PC-3 (cell line): ENCODE data around the gene TTC39B. TPM values are rescaled to one million over a fixed set of nuclear protein-coding genes. Genes with fewer than 3 reads are reported as not detected.

Source experiments
- ATAC-seq: fragments of 200-7000 bp; cut with Tn5 transposase; 2 replicates; pipeline ENCODE4 v1.9.1; 2020; ENCODE audit warnings: mild to moderate bottlenecking, moderate library complexity
- BruUV-seq: library from RNA; stranded (reverse); fragments of 400-500 nt; replicated peaks from 2 replicates; lab custom pipeline; 2021; lab: Mats Ljungman, UMichigan
- CTCF ChIA-PET: fragments of 300-600 bp; sonication (Branson Sonifier 250); formaldehyde crosslinking; loops from one replicate; lab custom pipeline; 2022; ENCODE audit warnings: antibody characterized with exemption; lab: Charles Lee
- POLR2A ChIA-PET: fragments of 300-600 bp; sonication (Branson Sonifier 250); formaldehyde crosslinking; loops from one replicate; lab custom pipeline; 2022; ENCODE audit warnings: antibody characterized with exemption; ENCODE audit not compliant: unreplicated experiment; lab: Charles Lee
- DNase-seq: peaks from one replicate; pipeline ENCODE4 v3.0.0-alpha.2; 2015
- H2AFZ ChIP-seq: fragments of 300-600 bp; sonication (generic); 2 replicates; pipeline ENCODE4 v1.6.0; 2016; ENCODE audit warnings: antibody characterized with exemption, low read length
- H3F3A ChIP-seq: fragments of 300-600 bp; sonication (generic); one replicate; pipeline ENCODE4 v1.6.0; 2017; ENCODE audit warnings: antibody characterized with exemption, low read length, control low read depth, mild to moderate bottlenecking; ENCODE audit not compliant: unreplicated experiment
- H3K27ac ChIP-seq: fragments of 300-600 bp; sonication (generic); 2 replicates; pipeline ENCODE4 v1.5.1; 2016; ENCODE audit warnings: mild to moderate bottlenecking, low read length
- H3K27me3 ChIP-seq: fragments of 300-600 bp; sonication (generic); 2 replicates; pipeline ENCODE4 v1.6.1; 2016; ENCODE audit warnings: low read length, mixed read lengths
- H3K36me3 ChIP-seq: fragments of 300-600 bp; sonication (generic); 2 replicates; pipeline ENCODE4 v1.6.1; 2016; ENCODE audit warnings: low read depth, mixed run types, low read length, mixed read lengths
- H3K4me1 ChIP-seq: fragments of 300-600 bp; sonication (generic); 2 replicates; pipeline ENCODE4 v1.5.1; 2016; ENCODE audit warnings: low read length; ENCODE audit not compliant: insufficient read depth
- H3K4me2 ChIP-seq: fragments of 300-600 bp; sonication (generic); 2 replicates; pipeline ENCODE4 v1.6.0; 2016; ENCODE audit warnings: low read length
- H3K4me3 ChIP-seq: fragments of 300-600 bp; sonication (generic); 2 replicates; pipeline ENCODE4 v1.5.1; 2016; ENCODE audit warnings: mild to moderate bottlenecking, low read length, mixed read lengths
- H3K79me2 ChIP-seq: fragments of 300-600 bp; sonication (generic); 2 replicates; pipeline ENCODE4 v1.6.1; 2017; ENCODE audit warnings: low read length, mixed read lengths
- H3K9ac ChIP-seq: fragments of 300-600 bp; sonication (generic); 2 replicates; pipeline ENCODE4 v1.6.0; 2016; ENCODE audit warnings: mild to moderate bottlenecking, low read length
- H3K9me2 ChIP-seq: fragments of 300-600 bp; sonication (generic); replicated peaks from 2 replicates; pipeline ENCODE4 v1.6.1; 2016; ENCODE audit warnings: mixed run types, low read length, mixed read lengths
- H3K9me3 ChIP-seq: fragments of 300-600 bp; sonication (generic); 2 replicates; pipeline ENCODE4 v1.6.1; 2016; ENCODE audit warnings: low read length, mixed read lengths
- H4K20me1 ChIP-seq: fragments of 300-600 bp; sonication (generic); 2 replicates; pipeline ENCODE4 v1.6.1; 2016; ENCODE audit warnings: low read length, mixed read lengths
- EZH2 ChIP-seq: fragments of 300-600 bp; sonication (generic); IDR thresholded peaks from one replicate; pipeline ENCODE4 v1.6.1; 2017; ENCODE audit warnings: antibody characterized with exemption, mild to moderate bottlenecking, low read length; ENCODE audit not compliant: unreplicated experiment
- EZH2phosphoT487 ChIP-seq: fragments of 300-600 bp; sonication (generic); IDR thresholded peaks from 2 replicates; pipeline ENCODE4 v1.6.1; 2018; ENCODE audit warnings: mild to moderate bottlenecking, antibody characterized with exemption, low read length, borderline replicate concordance
- intact Hi-C: fragments of 100-400 bp; cut with micrococcal nuclease; formaldehyde crosslinking; loops from 2 replicates; pipeline ENCODE4 v1.9.0; 2023
- total RNA-seq: library from RNA; depleted of rRNA; stranded (reverse); fragments of >200 nt; gene quantifications from 2 replicates; pipeline ENCODE4 v1.2.3, GENCODE V29; 2014
- TF ChIP-seq, protein P1 (sequence below): fragments of 300-600 bp; sonication (generic); conservative IDR thresholded peaks from 2 replicates; pipeline ENCODE4 v1.5.1; 2017; ENCODE audit warnings: antibody characterized with exemption, low read depth, mild to moderate bottlenecking, low read length

TTC39B gene
- total RNA-seq, 1 experiment from 2014 or later: 1.5 TPM

DNA sequence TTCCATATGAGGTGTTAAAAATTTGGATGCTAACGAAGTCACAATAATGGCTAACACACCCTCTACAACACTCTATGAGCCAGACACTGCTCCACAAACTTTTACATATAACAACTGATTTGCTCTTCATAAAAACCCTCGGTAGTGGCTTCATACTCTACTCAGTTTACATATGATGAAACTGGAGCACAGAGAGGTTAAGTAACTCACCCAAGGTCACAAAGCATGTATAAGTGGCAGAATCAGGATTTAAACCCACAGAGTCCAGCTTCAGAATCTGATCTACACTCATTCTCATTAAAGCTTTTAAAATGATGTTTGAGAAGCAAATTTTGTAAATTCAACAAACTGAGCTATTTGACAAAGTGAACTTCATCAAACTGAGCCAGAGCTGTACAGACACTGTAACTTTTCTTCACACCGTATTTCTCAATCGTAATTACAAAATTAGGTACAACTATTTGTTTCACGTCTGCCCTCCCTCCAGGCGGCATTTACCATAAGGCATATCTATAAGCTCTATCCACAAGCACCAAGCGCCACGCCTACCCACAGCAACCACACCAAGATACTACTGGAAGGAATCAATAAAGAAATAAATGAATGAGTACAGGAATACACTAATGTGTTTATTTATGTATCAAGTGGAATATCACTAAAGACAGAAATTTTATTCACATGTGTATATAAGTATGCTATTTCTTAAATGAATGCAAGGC is 24.3 kb downstream of the TTC39B start:
- Histone ChIP-seq H2AFZ (no peak overlapping the region), H3K4me1 (no peaks in the 10 kb centered on the region), H3K4me2 (no peak overlapping the region), H3K36me3 (no peaks in the 10 kb centered on the region), H4K20me1 (no peaks in the 10 kb centered on the region), H3K79me2 (no peaks in the 10 kb centered on the region), H3K27ac (no peak overlapping the region), H3K27me3 (no peaks in the 10 kb centered on the region), H3K9me3 (no peaks in the 10 kb centered on the region), H3F3A (no peaks in the 10 kb centered on the region), H3K9me2 (no peaks in the 10 kb centered on the region), H3K9ac (no peak overlapping the region), H3K4me3 (no peak overlapping the region)
- TF ChIP-seq EZH2phosphoT487 (no peak), EZH2 (no peak)
- TF ChIP-seq, protein P1, sequence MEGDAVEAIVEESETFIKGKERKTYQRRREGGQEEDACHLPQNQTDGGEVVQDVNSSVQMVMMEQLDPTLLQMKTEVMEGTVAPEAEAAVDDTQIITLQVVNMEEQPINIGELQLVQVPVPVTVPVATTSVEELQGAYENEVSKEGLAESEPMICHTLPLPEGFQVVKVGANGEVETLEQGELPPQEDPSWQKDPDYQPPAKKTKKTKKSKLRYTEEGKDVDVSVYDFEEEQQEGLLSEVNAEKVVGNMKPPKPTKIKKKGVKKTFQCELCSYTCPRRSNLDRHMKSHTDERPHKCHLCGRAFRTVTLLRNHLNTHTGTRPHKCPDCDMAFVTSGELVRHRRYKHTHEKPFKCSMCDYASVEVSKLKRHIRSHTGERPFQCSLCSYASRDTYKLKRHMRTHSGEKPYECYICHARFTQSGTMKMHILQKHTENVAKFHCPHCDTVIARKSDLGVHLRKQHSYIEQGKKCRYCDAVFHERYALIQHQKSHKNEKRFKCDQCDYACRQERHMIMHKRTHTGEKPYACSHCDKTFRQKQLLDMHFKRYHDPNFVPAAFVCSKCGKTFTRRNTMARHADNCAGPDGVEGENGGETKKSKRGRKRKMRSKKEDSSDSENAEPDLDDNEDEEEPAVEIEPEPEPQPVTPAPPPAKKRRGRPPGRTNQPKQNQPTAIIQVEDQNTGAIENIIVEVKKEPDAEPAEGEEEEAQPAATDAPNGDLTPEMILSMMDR: no peak
- BruUV-seq: no TSS peak
- intact Hi-C loops: no loop called here
- ChIA-PET CTCF (no interaction called here), POLR2A (no interaction called here)
- no peak for DNase-seq
- no peak for ATAC-seq

DNA sequence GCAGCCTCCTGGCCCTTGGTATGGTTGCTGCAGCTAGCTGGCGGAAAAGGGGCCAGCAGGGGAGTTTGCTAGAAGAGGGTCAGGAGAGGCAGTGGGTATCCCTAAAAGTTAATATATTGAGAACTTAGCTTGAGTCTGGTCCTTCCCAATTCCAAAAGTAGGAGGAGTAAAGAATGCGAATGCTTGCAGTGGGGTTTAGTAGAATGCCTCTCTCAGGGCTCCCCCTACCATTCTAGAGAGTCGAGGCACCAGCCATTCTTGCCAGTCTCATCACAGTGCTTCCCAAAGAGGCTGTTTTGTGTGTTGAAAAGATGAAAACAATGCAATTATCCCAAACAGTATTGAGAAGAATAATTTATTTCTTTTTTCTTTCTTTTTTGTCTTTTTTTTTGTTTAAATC is 26.4 kb downstream of the TTC39B start:
- Histone ChIP-seq H3K27me3 (no peaks in the 10 kb centered on the region), H3F3A (no peaks in the 10 kb centered on the region), H3K36me3 (no peaks in the 10 kb centered on the region), H2AFZ (no peak overlapping the region), H3K79me2 (no peaks in the 10 kb centered on the region), H3K9me2 (no peaks in the 10 kb centered on the region), H3K4me1 (no peaks in the 10 kb centered on the region; the same call in 1 of the 2 replicates), H3K4me2 (no peak overlapping the region), H3K9me3 (no peaks in the 10 kb centered on the region), H3K4me3 (no peak overlapping the region), H3K27ac (no peak overlapping the region), H3K9ac (no peak overlapping the region), H4K20me1 (no peaks in the 10 kb centered on the region)
- ATAC-seq (no peak), DNase-seq (no peak)
- ChIA-PET CTCF (no interaction called here), POLR2A (no interaction called here)
- TF ChIP-seq EZH2phosphoT487 (no peak), EZH2 (no peak)
- TF ChIP-seq, protein P1: no peak
- intact Hi-C loops: no loop called here
- BruUV-seq: no TSS peak

DNA sequence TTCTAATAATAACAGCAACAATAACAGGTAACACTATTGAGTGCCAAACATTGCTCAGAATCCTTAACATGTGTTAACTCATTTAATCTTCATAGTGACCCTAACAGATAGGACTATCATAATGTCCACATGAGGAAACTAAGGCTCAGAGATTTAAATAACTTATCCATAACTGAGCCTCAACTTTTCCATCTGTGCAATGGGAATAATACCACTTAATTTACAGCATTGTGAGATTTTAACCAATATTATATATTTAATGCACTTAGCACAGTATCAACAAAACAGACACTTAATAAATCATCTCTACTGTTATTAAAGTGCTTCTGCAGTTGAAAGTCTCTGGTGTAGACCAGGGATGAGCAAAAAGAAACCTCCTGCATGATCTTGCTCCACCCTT is 28.2 kb downstream of the TTC39B start:
- no peak for DNase-seq
- intact Hi-C loops: loop anchor here (1.0 to 10.0 kb wide), 4 partner anchors 123 to 326 kb away; no protein-coding TSS in a partner anchor
- POLR2A ChIA-PET: no interaction called here

More for the DNA sequence above, 28.2 kb downstream of the TTC39B start:
- no peaks in the 10 kb centered on the region for H3K9me2 ChIP-seq
- H4K20me1 ChIP-seq: no peaks in the 10 kb centered on the region
- TF ChIP-seq, protein P1: no peak
- no peak for TF ChIP-seq EZH2
- no peak for TF ChIP-seq EZH2phosphoT487
- no peaks in the 10 kb centered on the region for H3F3A ChIP-seq
- no peaks in the 10 kb centered on the region for H3K79me2 ChIP-seq
- no peak overlapping the region for H3K9ac ChIP-seq
- H3K4me2 ChIP-seq: no peak overlapping the region
- BruUV-seq: no TSS peak
- H3K36me3 ChIP-seq: no peaks in the 10 kb centered on the region
- CTCF ChIA-PET: no interaction called here
- no peaks in the 10 kb centered on the region for H3K27me3 ChIP-seq
- no peak overlapping the region for H2AFZ ChIP-seq
- no peak for ATAC-seq
- no peak overlapping the region for H3K27ac ChIP-seq
- H3K4me1 ChIP-seq: no peaks in the 10 kb centered on the region; the same call in 1 of the 2 replicates
- no peak overlapping the region for H3K4me3 ChIP-seq
- no peaks in the 10 kb centered on the region for H3K9me3 ChIP-seq
